ENCODE results near the gene SLX4IP.

DNA sequence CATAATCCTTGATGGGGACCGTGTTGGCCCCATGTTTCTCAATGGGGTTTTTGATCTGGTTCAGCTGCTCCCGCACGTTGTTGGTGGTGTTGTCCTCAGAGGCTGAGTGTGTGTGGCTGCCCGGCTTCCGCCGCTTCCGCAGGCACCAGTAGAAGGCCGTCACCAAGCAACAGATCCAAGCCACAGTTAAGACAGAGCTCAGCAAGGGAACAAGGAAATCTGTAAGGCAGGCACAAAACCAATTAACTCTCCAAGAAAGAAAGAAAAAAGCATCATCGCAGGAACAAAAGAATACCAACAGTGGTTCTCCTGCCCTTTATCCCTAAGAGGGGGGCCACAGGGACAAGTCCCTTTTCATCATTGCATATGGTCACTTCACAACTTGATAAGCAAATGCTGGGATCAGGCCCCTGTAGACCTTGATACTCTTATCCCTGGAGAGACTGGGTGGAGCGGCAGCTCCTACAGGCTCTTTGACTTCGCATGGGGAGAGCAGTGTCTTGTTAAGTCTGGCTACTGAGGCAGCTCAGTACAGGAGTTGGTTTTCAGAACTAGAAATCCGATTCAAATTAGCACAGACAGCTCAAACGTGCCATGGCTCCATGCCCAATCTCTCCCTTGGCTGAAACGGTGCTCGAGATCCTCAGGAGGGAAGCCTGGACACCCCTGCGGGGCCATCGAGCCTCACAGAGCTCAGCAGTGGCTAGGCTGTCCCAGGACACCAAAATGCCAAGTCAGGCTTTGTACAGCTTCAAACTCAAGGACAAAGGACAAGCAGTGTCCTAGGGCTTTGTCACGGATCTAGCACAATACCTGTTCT is 204.8 kb downstream of the SLX4IP start:
- TF ChIP-seq, protein P1, sequence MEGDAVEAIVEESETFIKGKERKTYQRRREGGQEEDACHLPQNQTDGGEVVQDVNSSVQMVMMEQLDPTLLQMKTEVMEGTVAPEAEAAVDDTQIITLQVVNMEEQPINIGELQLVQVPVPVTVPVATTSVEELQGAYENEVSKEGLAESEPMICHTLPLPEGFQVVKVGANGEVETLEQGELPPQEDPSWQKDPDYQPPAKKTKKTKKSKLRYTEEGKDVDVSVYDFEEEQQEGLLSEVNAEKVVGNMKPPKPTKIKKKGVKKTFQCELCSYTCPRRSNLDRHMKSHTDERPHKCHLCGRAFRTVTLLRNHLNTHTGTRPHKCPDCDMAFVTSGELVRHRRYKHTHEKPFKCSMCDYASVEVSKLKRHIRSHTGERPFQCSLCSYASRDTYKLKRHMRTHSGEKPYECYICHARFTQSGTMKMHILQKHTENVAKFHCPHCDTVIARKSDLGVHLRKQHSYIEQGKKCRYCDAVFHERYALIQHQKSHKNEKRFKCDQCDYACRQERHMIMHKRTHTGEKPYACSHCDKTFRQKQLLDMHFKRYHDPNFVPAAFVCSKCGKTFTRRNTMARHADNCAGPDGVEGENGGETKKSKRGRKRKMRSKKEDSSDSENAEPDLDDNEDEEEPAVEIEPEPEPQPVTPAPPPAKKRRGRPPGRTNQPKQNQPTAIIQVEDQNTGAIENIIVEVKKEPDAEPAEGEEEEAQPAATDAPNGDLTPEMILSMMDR (IDR thresholded peaks at IDR 0.05) = no peak
- TF ChIP-seq POLR2A (IDR thresholded peaks at IDR 0.05) (no peak), EP300 (IDR thresholded peaks at IDR 0.05) (no peak), POLR2AphosphoS5 (IDR thresholded peaks at IDR 0.05) (no peak)
